ENCODE results near the gene COTL1.

DNA sequence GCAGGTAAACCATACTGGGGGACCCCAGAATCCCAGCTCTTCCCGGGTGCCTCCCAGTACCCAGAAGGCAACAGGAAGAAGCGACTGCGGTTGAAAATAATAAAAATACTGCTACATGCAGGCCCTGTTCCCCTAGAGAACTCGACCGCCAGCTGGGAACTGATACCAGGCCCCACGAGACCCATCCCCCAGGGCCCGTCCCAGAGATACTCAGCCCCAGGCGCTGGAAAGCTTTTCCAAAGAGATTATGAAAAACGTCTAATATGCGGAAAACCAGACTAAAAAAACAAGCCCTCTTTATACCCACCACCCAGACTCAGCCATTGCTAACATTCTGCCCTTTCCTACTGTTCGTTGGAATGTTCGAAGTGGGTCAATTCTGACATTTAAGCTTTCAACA is 100.5 kb downstream of the COTL1 start:
- TF ChIP-seq SP1 (CRISPR knock-in tag; conservative IDR thresholded peaks at IDR 0.05), result no peak
- no peak for TF ChIP-seq NR1H2 (CRISPR knock-in tag; IDR thresholded peaks at IDR 0.05)
- no peak for TF ChIP-seq ZNF138 (CRISPR knock-in tag; conservative IDR thresholded peaks at IDR 0.05)
- TF ChIP-seq, protein P1, sequence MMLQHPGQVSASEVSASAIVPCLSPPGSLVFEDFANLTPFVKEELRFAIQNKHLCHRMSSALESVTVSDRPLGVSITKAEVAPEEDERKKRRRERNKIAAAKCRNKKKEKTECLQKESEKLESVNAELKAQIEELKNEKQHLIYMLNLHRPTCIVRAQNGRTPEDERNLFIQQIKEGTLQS (CRISPR knock-in tag; conservative IDR thresholded peaks at IDR 0.05), result no peak

Data from WTC11 (cell line).